SK-N-MC (cell line): ENCODE results near the gene IMP4.

Experiments
- DNase-seq: peaks from one replicate; pipeline ENCODE4 v3.0.0-alpha.2; 2011; ENCODE audit warnings: low read depth, low spot score
- H3K27ac ChIP-seq: fragments of 200-600 bp; sonication (generic); 2 replicates; pipeline ENCODE4 v1.5.1; 2016; ENCODE audit warnings: mixed run types
- H3K36me3 ChIP-seq: fragments of 200-600 bp; sonication (generic); 2 replicates; pipeline ENCODE4 v1.6.1; 2017; ENCODE audit warnings: antibody characterized with exemption, low read length, mixed read lengths; ENCODE audit not compliant: insufficient read depth
- H3K4me3 ChIP-seq: fragments of 200-600 bp; sonication (generic); 2 replicates; pipeline ENCODE4 v1.5.1; 2016
- H3K9ac ChIP-seq: fragments of 200-600 bp; sonication (generic); 2 replicates; pipeline ENCODE4 v1.8.0; 2017; ENCODE audit warnings: mixed run types, mixed read lengths; ENCODE audit not compliant: insufficient read length
- H3K9me3 ChIP-seq: fragments of 200-600 bp; sonication (generic); 2 replicates; pipeline ENCODE4 v1.6.1; 2017; ENCODE audit warnings: low read depth, mild to moderate bottlenecking, antibody characterized with exemption, low read length, moderate library complexity, mixed read lengths
- EZH2 ChIP-seq: fragments of 200-600 bp; sonication (generic); IDR thresholded peaks from one replicate; pipeline ENCODE4 v1.6.1; 2017; ENCODE audit warnings: antibody characterized with exemption
- FOXP2 ChIP-seq: optimal IDR thresholded peaks from 2 replicates; pipeline ENCODE3; 2011; ENCODE audit warnings: mild to moderate bottlenecking, moderate library complexity; ENCODE audit not compliant: insufficient read depth; ENCODE audit errors: extremely low read length, control extremely low read depth
- POLR2AphosphoS5 ChIP-seq: IDR thresholded peaks from 2 replicates; pipeline ENCODE4 v1.6.1; 2012; ENCODE audit warnings: mild to moderate bottlenecking, low read depth, low read length, borderline replicate concordance

Gene IMP4

GRCh38 chr2:130385709-130386108, 43.0 kb downstream of the IMP4 start:
- no peak overlapping the region for H3K27ac ChIP-seq
- H3K9ac ChIP-seq = no peak overlapping the region
- no peak for TF ChIP-seq POLR2AphosphoS5
- TF ChIP-seq EZH2 = no peak
- TF ChIP-seq FOXP2 = no peak
- no peak for DNase-seq
- no peak overlapping the region for H3K4me3 ChIP-seq
- no peaks in the 10 kb centered on the region for H3K9me3 ChIP-seq
- no peaks in the 10 kb centered on the region for H3K36me3 ChIP-seq

GRCh38 chr2:130387071-130387400, 44.3 kb downstream of the IMP4 start:
- H3K9ac ChIP-seq = no peak overlapping the region
- H3K36me3 ChIP-seq = no peaks in the 10 kb centered on the region
- TF ChIP-seq POLR2AphosphoS5 (no peak), FOXP2 (no peak), EZH2 (no peak)
- H3K27ac ChIP-seq = no peak overlapping the region
- H3K9me3 ChIP-seq = no peaks in the 10 kb centered on the region
- H3K4me3 ChIP-seq = no peak overlapping the region
- no peak for DNase-seq

DNA sequence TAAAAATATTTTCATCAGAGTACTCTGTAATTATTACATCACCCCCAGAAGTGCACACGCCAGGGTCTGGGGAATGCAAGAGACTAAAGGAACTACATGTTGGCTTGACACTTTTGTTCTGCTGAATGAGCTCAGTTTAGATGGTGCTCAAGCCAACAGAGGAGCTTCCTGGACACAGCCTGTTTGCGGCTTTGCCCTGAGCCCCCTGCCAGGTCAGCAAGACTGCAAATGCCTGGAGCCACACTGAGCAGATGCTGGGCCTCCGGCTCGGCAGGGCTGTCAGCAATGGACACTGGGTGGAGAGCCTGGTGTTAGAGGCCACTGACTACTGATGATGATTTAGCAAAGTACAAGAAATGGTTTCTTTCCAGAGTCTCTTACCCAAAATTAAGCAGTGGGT, 45.1 kb downstream of the IMP4 start:
- H3K27ac ChIP-seq = no peak overlapping the region

DNA sequence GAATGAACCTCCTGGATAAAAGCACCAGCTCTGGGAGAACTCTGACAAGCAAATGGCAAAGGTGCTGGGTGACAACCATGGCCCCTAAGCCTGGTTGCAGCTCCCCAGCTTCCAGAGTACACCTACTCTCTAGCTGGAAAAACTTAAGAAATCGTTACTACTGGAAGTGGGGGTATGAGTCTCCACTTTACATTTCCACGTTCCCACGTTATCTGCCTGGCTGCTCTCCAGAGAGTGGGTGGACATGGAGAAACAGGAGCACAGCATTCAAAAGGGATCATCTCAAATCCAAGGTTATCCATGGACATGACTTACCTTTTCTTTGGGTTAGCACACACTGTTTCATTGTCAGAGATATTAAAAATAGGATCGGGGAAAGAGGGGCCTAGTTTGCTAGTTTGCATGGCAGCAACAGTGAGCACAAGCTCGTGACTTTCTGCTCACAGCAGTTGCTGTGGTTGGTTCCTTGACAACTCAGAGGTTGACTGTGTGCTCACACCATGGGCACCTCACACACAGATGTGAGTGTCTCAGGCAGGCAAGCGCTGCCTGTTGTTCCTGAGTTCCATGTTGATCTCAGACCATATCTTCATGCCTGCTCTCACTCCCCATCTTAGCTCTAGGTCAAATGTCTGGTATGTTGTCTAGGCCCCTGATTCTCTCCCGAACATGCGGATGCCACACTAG, 45.7 kb downstream of the IMP4 start:
- Histone ChIP-seq H3K36me3 (no peaks in the 10 kb centered on the region), H3K9ac (no peak overlapping the region), H3K4me3 (no peak overlapping the region), H3K27ac (no peak overlapping the region), H3K9me3 (no peaks in the 10 kb centered on the region)
- no peak for TF ChIP-seq EZH2
- no peak for TF ChIP-seq POLR2AphosphoS5
- no peak for TF ChIP-seq FOXP2
- DNase-seq = no peak

More for the DNA sequence above, 45.1 kb downstream of the IMP4 start:
- no peaks in the 10 kb centered on the region for H3K36me3 ChIP-seq
- no peaks in the 10 kb centered on the region for H3K9me3 ChIP-seq
- H3K9ac ChIP-seq = no peak overlapping the region
- no peak for TF ChIP-seq POLR2AphosphoS5
- no peak for DNase-seq
- H3K4me3 ChIP-seq = no peak overlapping the region

- TF ChIP-seq POLR2AphosphoS5 (no peak), FOXP2 (no peak), EZH2 (no peak)
- Histone ChIP-seq H3K9me3 (no peaks in the 10 kb centered on the region), H3K4me3 (no peak overlapping the region), H3K36me3 (no peaks in the 10 kb centered on the region), H3K27ac (no peak overlapping the region), H3K9ac (no peak overlapping the region)
- no peak for DNase-seq
Observed at GRCh38 chr2:130389358-130389757, 46.7 kb downstream of the IMP4 start.

DNA sequence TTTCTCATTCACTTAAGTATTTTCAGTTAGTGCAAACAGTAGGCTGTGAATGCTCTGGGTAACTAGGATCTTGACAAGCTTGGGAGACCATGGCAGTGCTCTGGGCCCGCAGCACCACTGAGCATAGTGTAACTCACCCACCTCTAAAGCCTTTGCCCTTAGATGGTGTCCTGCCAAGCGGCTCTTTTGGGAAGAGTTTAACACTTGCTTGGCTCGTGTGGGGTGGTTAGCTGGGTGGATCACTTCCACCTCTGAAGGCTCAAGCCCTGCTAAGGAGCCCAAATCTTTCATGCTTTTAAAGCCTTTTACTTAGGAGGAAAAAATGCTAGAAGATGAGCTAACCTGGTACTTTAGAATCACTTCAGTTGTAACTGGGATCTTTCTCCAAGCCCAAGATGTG, 47.1 kb downstream of the IMP4 start:
- no peak overlapping the region for H3K4me3 ChIP-seq
- H3K27ac ChIP-seq = no peak overlapping the region
- H3K9me3 ChIP-seq = no peaks in the 10 kb centered on the region
- no peak for DNase-seq
- no peak overlapping the region for H3K9ac ChIP-seq
- no peaks in the 10 kb centered on the region for H3K36me3 ChIP-seq
- TF ChIP-seq POLR2AphosphoS5 (no peak), EZH2 (no peak), FOXP2 (no peak)

- H3K27ac ChIP-seq = no peak overlapping the region
- no peak for TF ChIP-seq FOXP2
- no peak for TF ChIP-seq POLR2AphosphoS5
- no peak for TF ChIP-seq EZH2
- H3K36me3 ChIP-seq = no peaks in the 10 kb centered on the region
- no peak for DNase-seq
- H3K9me3 ChIP-seq = no peaks in the 10 kb centered on the region
- H3K4me3 ChIP-seq = no peak overlapping the region
- no peak overlapping the region for H3K9ac ChIP-seq
Observed at GRCh38 chr2:130390460-130391057, 47.9 kb downstream of the IMP4 start.

DNA sequence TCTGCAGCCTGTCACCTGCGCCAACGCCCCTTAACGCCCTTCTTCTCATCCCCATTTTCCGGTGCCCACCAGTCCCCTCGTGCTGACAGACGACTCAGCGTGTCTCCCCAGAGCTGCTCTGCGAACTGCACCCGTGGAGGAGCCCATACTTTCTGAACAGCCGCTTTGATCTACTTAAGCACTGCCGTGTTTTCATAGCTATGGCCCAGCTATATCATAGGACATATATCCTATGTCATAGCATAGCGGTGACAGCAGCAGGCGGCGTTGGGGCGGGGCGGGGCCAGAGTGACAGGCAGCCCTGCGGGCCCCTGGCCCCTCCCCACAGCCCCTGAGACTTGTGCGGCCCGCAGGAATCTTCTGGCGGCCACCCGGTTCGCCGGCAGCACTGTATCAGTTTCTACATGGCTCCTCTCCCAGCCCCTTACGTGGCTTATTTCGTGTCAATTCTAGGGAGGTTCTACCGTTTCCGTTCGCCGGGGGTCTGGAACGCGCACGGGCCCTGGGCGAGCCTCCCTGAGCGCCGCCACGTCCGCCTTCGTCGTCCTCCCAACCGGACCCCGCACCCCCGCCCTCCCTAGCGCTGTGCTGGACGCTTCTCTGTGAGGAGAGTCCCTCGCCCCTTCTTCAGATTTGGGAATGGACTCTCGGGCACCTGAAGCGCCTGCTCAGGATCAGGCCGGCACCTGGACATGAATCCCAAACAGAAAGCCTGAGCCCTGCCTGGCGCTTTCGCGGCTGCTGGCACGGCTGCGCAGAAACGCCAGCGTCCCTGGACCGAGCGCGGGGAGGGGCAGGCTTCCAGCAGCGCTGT, 48.6 kb downstream of the IMP4 start:
- no peak for TF ChIP-seq POLR2AphosphoS5
- TF ChIP-seq EZH2 = no peak
- TF ChIP-seq FOXP2 = no peak
- Histone ChIP-seq H3K36me3 (no peaks in the 10 kb centered on the region), H3K9ac (no peak overlapping the region), H3K4me3 (peak overlapping the region; percentile 66), H3K9me3 (no peaks in the 10 kb centered on the region), H3K27ac (no peak overlapping the region)
- no peak for DNase-seq
